K562 (cell line): ENCODE measurements around the gene TGFBR2. TPM values are rescaled to one million over a fixed set of nuclear protein-coding genes. Genes with fewer than 3 reads are reported as not detected.

ENCODE experiments used
- ATAC-seq: fragments of 200-7000 bp; cut with Tn5 transposase; 3 replicates; pipeline ENCODE4 v1.9.1; 2020; ENCODE audit warnings: moderate library complexity
- BruUV-seq: library from RNA; stranded (reverse); fragments of 400-500 nt; replicated peaks from 2 replicates; lab custom pipeline; 2021; lab: Mats Ljungman, UMichigan
- CTCF ChIA-PET: fragments of 300-600 bp; formaldehyde crosslinking; extraction: SDS; loops from one replicate; lab custom pipeline; 2021; ENCODE audit warnings: low intra/inter-chr PET ratio; lab: Yijun Ruan, JAX
- POLR2A ChIA-PET: fragments of 300-600, 350-650 bp; sonication (Branson Sonifier 250); formaldehyde crosslinking; extraction: SDS; loops from one replicate; lab custom pipeline; 2021; ENCODE audit warnings: antibody characterized with exemption, inconsistent platforms; lab: Yijun Ruan, JAX
- DNase-seq, 4 experiments: peaks; one replicate each; pipeline versions ENCODE4 v3.0.0 to v3.0.0-alpha.2; 2011 to 2018; ENCODE audit warnings: low spot score in 3 of 4, mixed read lengths in 3 of 4; ENCODE audit errors: extremely low read depth in 1 of 4
- FAIRE-seq: peaks from 2 replicates; lab custom pipeline; 2011; peaks lifted over from hg19 to GRCh38; lab: Jason Lieb, UNC
- H2AFZ ChIP-seq: 2 replicates; pipeline ENCODE4 v1.6.0; 2011; ENCODE audit warnings: low read depth, low read length, control low read depth, inconsistent platforms
- H3K27ac ChIP-seq: fragments of 200-600 bp; 3 replicates; pipeline ENCODE4 v1.8.0; 2011; ENCODE audit warnings: low read depth, mild to moderate bottlenecking, control low read depth, inconsistent platforms, low read length, moderate library complexity, mixed read lengths; ENCODE audit errors: extremely low read depth
- H3K27me3 ChIP-seq, 2 experiments: fragments of 300-600 bp in 1 of 2; 2 replicates in 1 of 2; 3 replicates in 1 of 2; pipeline versions ENCODE4 v1.6.0 to v1.8.0; 2011; ENCODE audit warnings: inconsistent platforms in 2 of 2, low read length in 2 of 2, mild to moderate bottlenecking in 1 of 2, mixed read lengths in 1 of 2, moderate library complexity in 1 of 2; ENCODE audit not compliant: control insufficient read depth in 2 of 2, insufficient read depth in 2 of 2
- H3K36me3 ChIP-seq: fragments of 300-600 bp; 3 replicates; pipeline ENCODE4 v1.8.0; 2011; ENCODE audit warnings: mild to moderate bottlenecking, low read length, inconsistent platforms; ENCODE audit not compliant: control insufficient read depth, insufficient read depth
- H3K4me1 ChIP-seq, 2 experiments: fragments of 200-600 bp in 1 of 2; replicated peaks in 1 of 2; 2 replicates in 1 of 2; 3 replicates in 1 of 2; pipeline versions ENCODE4 v1.5.1 to v1.8.0; 2011; ENCODE audit warnings: inconsistent platforms in 2 of 2, low read length in 2 of 2, mild to moderate bottlenecking in 1 of 2, mixed read lengths in 1 of 2, moderate library complexity in 1 of 2; ENCODE audit not compliant: control insufficient read depth in 2 of 2, insufficient read depth in 2 of 2
- H3K4me2 ChIP-seq: 2 replicates; pipeline ENCODE4 v1.6.1; 2011; ENCODE audit warnings: low read length, control low read depth, inconsistent platforms, mixed read lengths; ENCODE audit not compliant: insufficient read depth
- H3K4me3 ChIP-seq: fragments of 200-600 bp; sonication (generic), shearing (Covaris generic); 2 replicates; pipeline ENCODE4 v1.5.1; 2016; ENCODE audit warnings: control low read depth, inconsistent platforms
- H3K79me2 ChIP-seq: fragments of 200-600 bp; 3 replicates; pipeline ENCODE4 v1.8.0; 2011; ENCODE audit warnings: low read length, inconsistent platforms; ENCODE audit not compliant: control insufficient read depth, insufficient read depth
- H3K9ac ChIP-seq, 2 experiments: 2 replicates each; pipeline versions ENCODE4 v1.6.0 to v1.6.1; 2011; ENCODE audit warnings: low read depth in 2 of 2, low read length in 2 of 2, control low read depth in 1 of 2, inconsistent platforms in 1 of 2, mild to moderate bottlenecking in 1 of 2, mixed read lengths in 1 of 2; ENCODE audit not compliant: insufficient read depth in 1 of 2
- H3K9me1 ChIP-seq: one replicate; pipeline ENCODE4 v1.6.0; 2011; ENCODE audit warnings: inconsistent platforms, mild to moderate bottlenecking, low read length, moderate library complexity; ENCODE audit not compliant: control insufficient read depth, insufficient read depth
- H3K9me3 ChIP-seq: replicated peaks from 2 replicates; pipeline ENCODE4 v1.5.1; 2011; ENCODE audit warnings: low read depth, low read length, inconsistent platforms; ENCODE audit not compliant: control insufficient read depth, insufficient read depth
- H4K20me1 ChIP-seq: replicated peaks from 2 replicates; pipeline ENCODE4 v1.6.1; 2011; ENCODE audit warnings: low read length, inconsistent platforms, mixed read lengths; ENCODE audit not compliant: control insufficient read depth, insufficient read depth
- FOXP4 ChIP-seq: sonication (generic); formaldehyde crosslinking; IDR thresholded peaks from 2 replicates; pipeline ENCODE4 v1.8.0; 2022; ENCODE audit warnings: mild to moderate bottlenecking, missing genetic modification reagents, borderline replicate concordance
- HDAC6 ChIP-seq: IDR thresholded peaks from 2 replicates; pipeline ENCODE4 v1.6.1; 2012; ENCODE audit warnings: low read depth, mild to moderate bottlenecking, control low read depth, inconsistent platforms, low read length, moderate library complexity
- MTF1 ChIP-seq: fragments of 250-450 bp; sonication (Bioruptor Pico); IDR thresholded peaks from 2 replicates; pipeline ENCODE4 v1.9.0; 2021; ENCODE audit warnings: moderate library complexity, mild to moderate bottlenecking, inconsistent platforms, borderline replicate concordance
- PCBP2 ChIP-seq: fragments of 200-400 bp; formaldehyde crosslinking; IDR thresholded peaks from 2 replicates; pipeline ENCODE4 v1.6.1; 2018; ENCODE audit warnings: low read length, low read depth, mild to moderate bottlenecking, moderate library complexity; ENCODE audit not compliant: poor library complexity, severe bottlenecking
- POLR3A ChIP-seq: IDR thresholded peaks from 2 replicates; pipeline ENCODE4 v1.6.1; 2011; ENCODE audit warnings: borderline replicate concordance, mild to moderate bottlenecking, moderate library complexity; ENCODE audit not compliant: insufficient read length, insufficient read depth; ENCODE audit errors: extremely low read depth
- SAFB ChIP-seq: fragments of 200-400 bp; formaldehyde crosslinking; IDR thresholded peaks from 2 replicates; pipeline ENCODE4 v1.6.1; 2017; ENCODE audit warnings: low read depth, low read length, borderline replicate concordance
- TGIF2 ChIP-seq: sonication (generic); formaldehyde crosslinking; IDR thresholded peaks from 2 replicates; pipeline ENCODE4 v1.8.1; 2022; ENCODE audit warnings: mild to moderate bottlenecking, missing genetic modification reagents, moderate library complexity
- TRIM25 ChIP-seq: fragments of 450-650 bp; IDR thresholded peaks from 2 replicates; pipeline ENCODE4 v1.7.0; 2016; ENCODE audit warnings: borderline replicate concordance
- WGBS: fragments of 100-300 bp; shearing (Covaris generic); methylation state at CpG from one replicate; pipeline ENCODE4 v1.1.6; 2016; ENCODE audit warnings: low coverage, mixed read lengths; ENCODE audit not compliant: insufficient coverage; ENCODE audit errors: missing lambda C conversion rate; 5-methylcytosine and 5-hydroxymethylcytosine counted together
- in situ Hi-C: fragments of 300-500 bp; cut with MboI; formaldehyde crosslinking; loops from 4 replicates; pipeline ENCODE4 v1.15.0; 2018; ENCODE audit warnings: inconsistent platforms, mixed read lengths
- intact Hi-C: fragments of 100-400 bp; cut with micrococcal nuclease; formaldehyde crosslinking; loops from 2 replicates; pipeline ENCODE4 v1.14.2; 2022
- polyA plus RNA-seq, 8 experiments: library from polyadenylated mRNA; depleted of rRNA in 4 of 8; stranded (reverse) in 5 of 8; unstranded in 3 of 8; fragments of >200 nt; fragmentation: Nextera tagmentation in 2 of 8; fragmentation: Illumina TruSeq in 1 of 8; extraction: Ambion mirVana in 2 of 8; extraction: Trizol in 1 of 8; gene quantifications; 2 replicates each; pipeline versions ENCODE4 v1.2.1 to v1.2.3, GENCODE V29; 2011 to 2014; ENCODE audit warnings: inconsistent platforms in 1 of 8, missing spikeins in 1 of 8
- total RNA-seq, 7 experiments: library from RNA; depleted of rRNA in 6 of 7; stranded (reverse); fragments of >200 nt in 6 of 7; fragmentation: Illumina TruSeq in 2 of 7; extraction: Trizol in 2 of 7; gene quantifications; 2 replicates each; pipeline versions ENCODE4 v1.2.1 to v1.2.3, GENCODE V29; 2011 to 2021; ENCODE audit warnings: low replicate concordance in 1 of 7
- TF ChIP-seq, protein P1 (sequence below): fragments of 250-450 bp; sonication (Bioruptor Pico); IDR thresholded peaks from 2 replicates; pipeline ENCODE4 v1.8.0; 2021; ENCODE audit warnings: mild to moderate bottlenecking, moderate library complexity

Gene TGFBR2
- total and polyA plus RNA-seq, 9 of the 15 experiments (the other 6 are each of a cell fraction or from before 2014, with no cell fraction given) = 0.11 to 0.84 (median 0.24) TPM

DNA sequence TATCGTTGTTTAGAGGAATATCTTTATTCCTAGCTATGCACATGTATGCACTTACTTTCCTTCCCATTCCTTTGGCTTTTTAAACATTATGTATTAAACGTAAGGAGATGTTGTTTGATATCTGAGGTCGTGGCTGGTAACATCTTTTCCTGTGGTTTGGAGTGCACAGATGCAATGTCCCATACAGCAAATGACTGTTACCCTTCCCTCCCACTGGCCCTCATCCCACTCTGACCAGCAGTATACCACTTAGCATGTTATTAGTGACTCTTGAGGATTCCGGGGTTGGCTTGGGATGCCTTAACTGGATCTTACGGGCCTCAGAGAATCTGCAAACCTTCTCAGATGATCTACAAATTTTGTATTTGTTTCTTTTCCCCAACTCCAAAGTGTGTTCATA, 34.5 kb downstream of the TGFBR2 start:
- Histone ChIP-seq H3K27ac (no peak overlapping the region), H3K9me1 (no peaks in the 10 kb centered on the region), H3K79me2 (no peaks in the 10 kb centered on the region), H3K36me3 (no peaks in the 10 kb centered on the region), H3K4me1 (no peaks in the 10 kb centered on the region), H3K9me3 (no peaks in the 10 kb centered on the region; the same call in 1 of the 2 replicates), H3K4me2 (no peak overlapping the region), H3K9ac (no peak overlapping the region), H4K20me1 (no peaks in the 10 kb centered on the region), H3K27me3 (no peaks in the 10 kb centered on the region), H2AFZ (no peak overlapping the region), H3K4me3 (no peak overlapping the region)
- FAIRE-seq (no peak), DNase-seq (no peak), ATAC-seq (no peak)
- in situ Hi-C loops (no loop called here), intact Hi-C loops (no loop called here)
- no TSS peak for BruUV-seq
- CTCF ChIA-PET = no interaction called here
- WGBS = 5% methylated on average over 5 of the region's 5 CpGs
- POLR2A ChIA-PET = no interaction called here
- no peak for TF ChIP-seq MTF1 (CRISPR knock-in tag)
- TF ChIP-seq HDAC6 = no peak
- no peak for TF ChIP-seq SAFB
- TF ChIP-seq POLR3A = no peak
- no peak for TF ChIP-seq FOXP4 (CRISPR knock-in tag)
- TF ChIP-seq, protein P1, sequence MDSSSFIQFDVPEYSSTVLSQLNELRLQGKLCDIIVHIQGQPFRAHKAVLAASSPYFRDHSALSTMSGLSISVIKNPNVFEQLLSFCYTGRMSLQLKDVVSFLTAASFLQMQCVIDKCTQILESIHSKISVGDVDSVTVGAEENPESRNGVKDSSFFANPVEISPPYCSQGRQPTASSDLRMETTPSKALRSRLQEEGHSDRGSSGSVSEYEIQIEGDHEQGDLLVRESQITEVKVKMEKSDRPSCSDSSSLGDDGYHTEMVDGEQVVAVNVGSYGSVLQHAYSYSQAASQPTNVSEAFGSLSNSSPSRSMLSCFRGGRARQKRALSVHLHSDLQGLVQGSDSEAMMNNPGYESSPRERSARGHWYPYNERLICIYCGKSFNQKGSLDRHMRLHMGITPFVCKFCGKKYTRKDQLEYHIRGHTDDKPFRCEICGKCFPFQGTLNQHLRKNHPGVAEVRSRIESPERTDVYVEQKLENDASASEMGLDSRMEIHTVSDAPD (CRISPR knock-in tag) = no peak
- no peak for TF ChIP-seq PCBP2
- no peak for TF ChIP-seq TGIF2 (CRISPR knock-in tag)
- TF ChIP-seq TRIM25 = no peak
